Smooth muscle cell of the brain vasculature (primary cell): ENCODE data around the gene LILRA6.

Source experiments
- DNase-seq: peaks from one replicate; pipeline ENCODE4 v3.0.0-alpha.2; 2012; ENCODE audit warnings: low read depth, low spot score

The LILRA6 gene

GRCh38 chr19:54188215-54188871 is 54.2 kb downstream of the LILRA6 start:
- DNase-seq, result no peak

- no peak for DNase-seq
Measured at GRCh38 chr19:54186934-54187381, 55.6 kb downstream of the LILRA6 start.
